Loucy (cell line): ENCODE measurements around the gene PLEKHA5.

ENCODE experiments used
- CTCF ChIP-seq: fragments of 200-600 bp; sonication (generic); conservative IDR thresholded peaks from 2 replicates; pipeline ENCODE4 v1.5.1; 2014; ENCODE audit warnings: mild to moderate bottlenecking, antibody characterized with exemption, low read length
- EZH2phosphoT487 ChIP-seq: fragments of 200-600 bp; IDR thresholded peaks from 2 replicates; pipeline ENCODE4 v1.6.1; 2018; ENCODE audit warnings: antibody characterized with exemption, mild to moderate bottlenecking, moderate library complexity, borderline replicate concordance

GRCh38 chr12:19189522-19189921 is 60.0 kb downstream of the PLEKHA5 start:
- no peak for TF ChIP-seq CTCF
- no peak for TF ChIP-seq EZH2phosphoT487
